GM18867 (cell line): ENCODE results near the gene DDX27.

Experiments used
- ATAC-seq: cut with Tn5 transposase; IDR thresholded peaks from one replicate; pipeline ENCODE4 v1.9.1; 2021; ENCODE audit warnings: mild to moderate bottlenecking, moderate library complexity; ENCODE audit not compliant: unreplicated experiment

DDX27 gene

DNA sequence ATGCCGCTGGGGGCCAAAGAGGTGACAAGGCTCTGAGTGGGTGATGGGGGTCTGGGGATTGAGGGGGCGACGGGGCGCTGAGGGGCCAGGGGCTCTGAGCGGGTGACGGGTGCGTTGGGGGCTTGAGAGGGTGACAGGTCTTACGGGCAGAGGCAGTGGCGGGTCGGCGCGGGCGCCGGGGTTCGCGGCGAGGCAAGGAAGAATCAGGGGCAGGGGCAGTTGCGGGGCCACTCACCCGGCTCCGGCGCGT lies 58.5 kb downstream of the DDX27 start:
- ATAC-seq: no peak

DNA sequence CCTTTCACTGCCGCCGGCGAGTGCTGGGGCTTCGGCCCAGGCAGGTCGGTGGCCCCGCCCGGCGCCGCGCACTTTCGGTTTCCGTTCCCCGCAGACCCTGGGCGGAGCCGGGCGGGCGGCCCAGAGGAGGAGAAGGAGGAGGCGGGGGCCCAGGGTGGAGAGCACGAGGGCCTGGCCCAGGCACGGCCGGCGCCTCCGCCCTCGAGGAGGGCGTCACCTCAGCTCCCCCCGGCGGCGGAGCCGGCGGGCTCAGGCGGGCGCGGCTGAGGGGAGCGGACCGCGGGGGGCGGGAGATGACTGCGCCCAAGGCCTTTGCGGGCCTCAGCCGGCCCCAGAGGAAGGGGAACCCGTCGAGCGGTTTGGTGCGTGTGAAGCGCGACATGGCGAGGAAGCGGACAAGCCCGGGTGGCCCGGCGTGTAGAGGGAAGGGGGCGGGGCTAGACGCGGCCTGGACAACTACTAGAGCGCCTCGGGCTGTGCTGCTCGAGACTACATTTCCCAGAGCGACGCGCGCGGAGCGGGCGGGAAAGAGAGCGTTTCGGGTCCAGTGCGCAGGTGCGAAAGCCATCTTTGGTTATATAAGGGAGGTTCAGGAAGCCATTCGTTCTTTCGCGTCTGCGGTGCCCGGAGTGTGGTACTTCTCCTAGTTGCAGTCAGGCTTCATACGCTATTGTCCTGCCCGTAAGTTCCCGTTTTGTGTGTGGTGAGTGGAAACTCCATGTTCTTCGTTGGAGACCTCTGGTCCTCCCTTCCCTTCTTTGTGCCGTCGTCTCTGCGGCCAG lies 59.0 kb downstream of the DDX27 start, which contains the start of gene ZNFX1:
Gene ZNFX1 (minus strand): TSS at position 22 of the 782 bp plus-strand sequence. CDS start 2,218 bp downstream, outside the sequence.
- ATAC-seq: peak; percentile 80

DNA sequence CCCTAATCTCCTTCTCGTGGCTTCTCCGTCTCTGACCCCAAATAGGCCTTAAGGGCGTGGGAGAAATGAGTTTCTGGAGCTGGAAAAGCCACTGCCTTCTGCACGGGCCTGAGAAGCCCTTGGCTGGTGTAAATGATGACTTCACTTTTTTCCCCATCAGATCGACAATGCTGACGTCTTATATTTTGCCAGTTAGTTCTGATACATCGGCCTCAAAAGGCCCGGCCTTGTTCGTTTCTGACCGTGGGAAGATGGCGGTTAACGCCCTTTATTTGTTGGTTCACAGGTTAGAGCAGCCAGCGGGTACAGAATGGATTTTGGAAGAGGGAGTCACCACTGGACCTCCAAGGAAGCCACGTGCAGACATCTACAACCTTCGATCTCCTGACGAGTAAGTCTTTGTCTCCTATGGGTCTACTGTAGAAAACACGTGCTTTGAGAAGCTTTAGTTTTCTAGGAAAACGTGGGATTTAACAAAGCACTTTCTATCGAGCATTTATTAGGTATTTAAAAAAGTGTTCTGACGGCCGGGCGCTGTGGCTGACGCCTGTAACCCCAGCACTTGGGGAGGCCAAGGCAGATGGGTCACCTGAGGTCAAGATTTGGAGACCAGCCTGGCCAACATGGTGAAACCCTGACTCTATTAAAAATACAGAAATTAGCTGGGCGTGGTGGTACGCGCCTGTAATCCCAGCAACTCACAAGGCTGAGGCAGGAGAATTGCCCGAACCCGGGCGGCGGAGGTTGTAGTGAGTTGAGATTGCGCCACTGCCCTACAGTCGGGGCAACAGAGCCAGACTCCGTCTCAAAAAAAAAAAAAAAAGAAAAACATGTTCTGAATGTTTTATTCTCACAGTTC lies 59.8 kb downstream of the DDX27 start:
- no peak for ATAC-seq

DNA sequence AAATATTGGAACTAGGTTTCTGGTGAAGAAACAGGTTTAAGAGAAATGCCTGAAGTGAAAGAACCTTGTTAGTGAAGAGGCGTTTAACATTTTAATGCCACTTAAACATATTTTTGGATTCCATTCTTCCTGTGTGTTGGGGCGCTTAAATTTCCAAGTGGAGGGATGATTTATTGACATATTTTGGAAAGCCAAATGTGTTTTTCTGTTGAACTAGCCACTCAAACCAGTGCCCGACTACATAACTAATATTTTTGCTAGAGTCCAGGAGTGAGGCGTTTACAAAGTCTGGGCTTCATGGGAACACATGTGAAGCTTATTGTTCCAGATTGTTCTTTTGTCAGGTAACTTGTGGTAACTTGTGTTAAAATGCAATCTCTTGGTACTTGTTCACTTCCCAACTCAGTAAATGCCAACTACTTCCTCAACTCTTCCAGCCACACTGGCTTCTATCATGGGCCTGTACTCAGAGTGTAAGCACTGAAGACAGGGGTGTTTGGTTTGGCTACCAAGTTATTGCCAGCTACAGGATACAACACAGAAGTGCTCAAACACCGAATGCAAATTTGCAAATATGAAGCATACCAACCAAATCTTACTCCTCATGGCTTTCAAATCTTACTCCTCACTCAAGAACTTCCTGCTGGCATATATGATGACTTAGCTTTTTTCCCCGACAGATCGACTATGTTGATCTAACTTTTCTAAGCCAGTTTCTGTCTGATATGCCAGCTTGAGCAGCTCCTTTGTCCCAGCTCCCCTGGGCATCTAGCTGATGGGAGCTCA lies 60.7 kb downstream of the DDX27 start:
- ATAC-seq: no peak

DNA sequence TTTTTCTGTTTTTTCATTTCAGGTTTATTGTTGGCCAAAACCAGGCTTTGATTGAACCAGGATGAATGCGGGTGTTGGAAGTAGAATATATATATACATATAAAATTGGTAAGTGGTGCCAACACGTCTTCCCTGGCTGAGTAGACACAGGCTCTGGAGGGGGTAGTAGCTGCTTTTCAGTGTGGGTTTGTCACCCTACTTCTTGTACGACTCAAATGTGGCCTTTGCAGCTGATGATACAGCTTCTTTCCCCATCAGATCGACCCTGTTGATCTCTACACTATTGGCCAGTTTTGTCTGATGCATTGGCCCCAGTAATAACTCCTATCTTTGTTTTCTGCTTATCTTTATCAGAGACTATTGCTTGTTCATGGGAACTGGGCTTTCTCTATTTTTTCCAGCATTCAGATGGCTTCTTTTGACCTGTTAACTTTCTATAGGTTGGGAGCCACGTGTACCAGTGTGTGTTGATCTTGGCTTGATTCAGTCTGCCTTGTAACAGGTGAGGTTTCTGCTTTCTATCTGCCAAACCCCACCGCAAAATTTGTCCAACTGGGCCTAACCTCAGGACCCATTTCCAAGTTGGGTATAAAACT lies 61.3 kb downstream of the DDX27 start:
- ATAC-seq: no peak

DNA sequence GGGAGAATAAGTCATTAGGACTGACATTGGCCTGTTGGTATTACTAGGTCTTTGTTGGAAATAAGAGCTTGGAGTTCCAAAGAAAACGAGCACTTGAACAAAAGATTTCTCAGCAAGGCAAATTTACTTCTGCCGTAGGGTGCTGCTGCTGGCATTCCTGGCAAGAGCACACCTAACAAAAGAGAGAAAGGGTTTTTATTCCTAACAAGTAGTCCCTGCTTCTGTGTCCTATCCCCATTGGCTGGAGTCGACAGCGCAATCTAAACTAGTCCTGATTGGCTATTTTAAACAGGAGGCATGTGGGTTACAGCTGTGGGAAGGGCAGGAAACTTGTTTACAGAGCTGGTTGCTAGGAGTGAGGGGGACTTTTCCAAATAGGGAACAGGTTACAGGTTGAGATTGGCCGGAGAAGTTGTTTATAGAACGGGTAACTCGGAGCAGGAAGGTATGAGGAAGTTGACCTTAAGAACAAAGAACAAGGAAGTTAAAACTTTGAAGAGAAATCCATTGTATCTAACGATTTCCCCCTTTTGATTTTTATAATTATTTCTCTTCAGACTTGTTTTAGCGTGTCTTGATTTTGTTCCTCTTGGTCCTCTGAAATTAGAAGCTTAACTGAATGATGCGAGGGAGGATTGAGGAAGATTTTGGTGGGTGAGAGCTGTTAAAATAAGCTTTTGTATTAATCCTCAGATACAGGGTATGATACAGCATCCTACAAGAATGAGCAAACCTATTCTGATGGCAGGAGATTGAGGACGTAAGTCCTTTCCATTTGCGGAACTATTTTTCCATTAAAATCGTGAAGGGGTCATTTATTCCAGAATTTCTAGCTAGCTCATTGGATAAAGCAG lies 62.1 kb downstream of the DDX27 start:
- ATAC-seq: no peak

DNA sequence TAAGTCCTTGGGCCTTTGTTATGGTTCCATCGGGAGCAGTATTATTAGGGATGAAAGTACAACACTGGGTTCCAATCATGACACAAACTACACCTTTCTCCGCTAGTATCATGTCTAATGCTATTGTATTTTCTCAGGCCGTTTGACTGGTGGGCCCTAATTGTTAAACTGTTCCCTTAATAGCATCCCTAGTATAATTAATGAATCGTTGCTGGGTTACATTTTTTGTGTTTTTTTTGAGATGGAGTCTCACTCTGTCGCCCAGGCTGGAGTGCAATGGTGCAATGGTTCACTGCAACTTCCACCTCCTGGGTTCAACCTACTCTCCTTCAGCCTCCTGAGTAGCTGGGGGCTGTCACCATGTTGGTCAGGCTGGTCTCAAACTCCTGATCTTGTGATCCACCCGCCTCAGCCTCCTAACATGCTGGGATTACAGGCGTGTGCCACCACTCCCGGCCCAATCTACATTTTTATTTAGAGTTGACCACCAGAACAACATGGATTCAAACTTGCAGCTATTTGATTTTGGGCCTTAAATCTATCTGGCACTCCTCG lies 62.8 kb downstream of the DDX27 start:
- no peak for ATAC-seq

DNA sequence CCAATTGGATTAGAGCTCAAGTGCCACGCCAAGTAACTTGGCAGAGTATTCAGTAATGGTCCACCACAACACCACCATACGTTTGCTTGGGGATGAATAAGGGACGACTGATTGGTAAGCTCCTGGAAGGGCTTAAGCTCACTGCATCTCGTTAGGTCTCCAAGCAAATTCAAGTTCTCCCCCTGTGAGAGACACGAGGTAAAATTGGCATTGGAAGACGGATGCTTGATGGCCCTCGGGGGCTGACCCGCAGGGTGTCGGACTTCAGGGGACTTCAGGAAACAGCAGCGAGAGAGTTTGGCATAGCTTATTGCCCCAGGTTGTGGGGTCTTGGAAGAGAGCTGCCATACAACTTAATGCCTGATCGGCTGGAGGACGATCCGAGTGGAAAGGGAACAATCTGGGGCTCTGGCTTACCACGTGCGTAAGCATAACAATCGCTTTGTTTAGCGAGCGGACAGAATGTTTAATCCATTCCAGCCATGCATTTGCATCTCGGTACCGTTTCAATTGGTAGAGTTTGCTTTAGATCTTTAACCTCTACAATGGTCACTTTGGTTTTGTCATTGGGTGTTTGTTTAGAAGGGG lies 63.5 kb downstream of the DDX27 start:
- ATAC-seq: no peak

DNA sequence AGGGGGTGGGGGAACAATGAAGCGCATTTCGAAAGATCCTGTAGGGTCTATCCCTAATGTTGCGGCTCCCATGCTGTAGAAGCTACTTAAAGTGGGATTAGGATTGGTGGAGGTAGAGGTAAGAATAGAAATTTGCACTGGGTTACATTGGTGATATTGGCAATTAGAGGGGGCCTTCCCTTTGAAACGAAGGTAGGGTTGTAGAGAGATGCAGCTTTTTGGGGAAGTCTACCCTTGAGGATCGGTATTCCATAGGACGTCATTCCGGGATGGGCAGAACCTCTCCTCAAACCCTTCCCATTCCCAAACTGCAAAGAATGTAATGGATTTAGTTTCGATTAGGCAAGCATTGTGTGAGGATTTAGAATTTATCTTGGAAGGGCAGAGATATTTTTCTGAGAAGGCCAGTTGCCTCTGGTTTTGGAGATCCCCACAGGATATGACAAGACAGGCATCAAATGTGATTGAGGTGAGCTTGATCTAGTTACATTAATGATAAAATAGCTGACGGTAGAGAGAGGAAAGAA lies 64.0 kb downstream of the DDX27 start:
- ATAC-seq: no peak

DNA sequence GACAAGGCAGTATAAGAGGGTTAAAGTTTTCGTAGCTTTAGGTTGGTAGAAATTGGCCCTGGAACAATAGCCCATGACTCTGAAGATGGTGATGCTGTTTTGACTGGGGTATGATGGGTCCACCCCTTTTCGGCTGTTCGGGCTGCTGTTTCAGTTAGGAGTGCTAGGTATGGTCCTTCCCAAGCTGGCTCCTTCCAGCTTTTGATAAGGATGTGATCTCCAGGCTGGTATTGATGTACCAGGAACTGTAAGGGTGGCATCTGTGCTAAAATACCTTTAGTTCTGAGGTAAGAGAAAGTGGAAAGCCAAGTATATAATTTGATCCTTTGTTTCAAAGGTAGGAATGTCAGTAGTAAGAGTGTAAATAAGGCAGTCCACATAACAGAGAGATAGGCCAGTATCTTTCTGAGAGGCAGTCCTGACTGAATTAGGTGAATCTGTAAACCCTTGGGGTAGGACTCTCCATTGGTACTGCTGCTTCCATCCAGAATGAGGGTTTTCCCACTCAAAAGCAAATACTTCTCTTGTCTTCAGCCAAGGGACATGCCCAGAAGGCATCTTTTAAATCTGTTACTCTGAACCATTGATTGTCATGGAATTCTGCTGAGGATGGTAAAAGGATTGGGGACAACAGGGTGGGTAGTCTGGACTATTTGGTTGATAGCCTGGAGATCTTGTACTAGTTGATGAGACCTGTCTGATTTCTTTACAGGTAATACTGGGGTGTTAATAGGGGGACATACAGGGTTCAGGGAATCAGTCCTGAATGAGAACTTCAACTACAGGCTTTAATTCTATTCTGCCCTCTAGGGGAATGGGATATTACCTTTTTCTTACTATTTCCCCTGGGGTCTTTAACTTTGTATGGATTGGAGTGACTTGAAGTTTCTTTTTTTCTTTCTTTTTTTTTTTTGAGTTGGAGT lies 64.7 kb downstream of the DDX27 start:
- ATAC-seq: no peak

DNA sequence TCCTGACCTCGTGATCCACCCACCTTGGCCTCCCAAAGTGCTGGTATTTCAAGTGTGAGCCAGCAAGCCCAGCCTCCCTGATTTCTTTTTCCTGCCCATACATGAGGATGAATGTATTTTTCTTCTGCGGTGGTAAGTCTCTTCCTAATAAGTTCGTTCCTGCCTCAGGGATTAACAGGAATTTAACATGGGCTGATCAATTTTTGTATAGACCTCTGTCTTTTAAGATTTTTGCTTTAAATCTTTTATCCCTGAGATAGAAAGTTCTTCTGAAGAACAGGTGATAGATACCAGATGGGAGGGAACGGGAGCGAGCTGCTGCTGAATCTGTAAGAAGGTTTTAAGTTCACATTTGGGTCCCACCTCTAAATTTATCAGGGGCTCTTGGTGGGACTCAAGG lies 65.6 kb downstream of the DDX27 start:
- ATAC-seq: no peak

DNA sequence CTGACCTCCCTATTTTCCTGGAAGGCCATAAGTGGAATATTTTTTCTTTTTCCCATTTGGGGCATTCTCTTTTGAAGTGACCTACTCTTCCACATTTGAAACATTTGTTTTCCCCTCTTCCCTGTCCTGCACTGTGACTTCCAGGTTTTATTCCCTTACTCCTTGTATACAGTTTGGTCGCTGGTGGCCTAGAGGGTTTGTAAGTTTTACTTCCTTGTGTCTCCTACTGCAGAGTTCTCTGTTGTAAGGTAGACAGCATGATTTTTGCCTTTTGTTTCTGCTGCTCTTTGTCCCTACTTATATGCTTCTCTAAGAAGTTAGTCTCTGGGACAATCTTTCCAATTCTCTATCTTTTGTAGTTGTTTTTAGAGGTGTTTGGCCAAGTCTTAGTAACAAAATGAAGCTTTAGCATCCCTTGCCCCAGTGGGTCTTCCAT lies 66.0 kb downstream of the DDX27 start:
- no peak for ATAC-seq

DNA sequence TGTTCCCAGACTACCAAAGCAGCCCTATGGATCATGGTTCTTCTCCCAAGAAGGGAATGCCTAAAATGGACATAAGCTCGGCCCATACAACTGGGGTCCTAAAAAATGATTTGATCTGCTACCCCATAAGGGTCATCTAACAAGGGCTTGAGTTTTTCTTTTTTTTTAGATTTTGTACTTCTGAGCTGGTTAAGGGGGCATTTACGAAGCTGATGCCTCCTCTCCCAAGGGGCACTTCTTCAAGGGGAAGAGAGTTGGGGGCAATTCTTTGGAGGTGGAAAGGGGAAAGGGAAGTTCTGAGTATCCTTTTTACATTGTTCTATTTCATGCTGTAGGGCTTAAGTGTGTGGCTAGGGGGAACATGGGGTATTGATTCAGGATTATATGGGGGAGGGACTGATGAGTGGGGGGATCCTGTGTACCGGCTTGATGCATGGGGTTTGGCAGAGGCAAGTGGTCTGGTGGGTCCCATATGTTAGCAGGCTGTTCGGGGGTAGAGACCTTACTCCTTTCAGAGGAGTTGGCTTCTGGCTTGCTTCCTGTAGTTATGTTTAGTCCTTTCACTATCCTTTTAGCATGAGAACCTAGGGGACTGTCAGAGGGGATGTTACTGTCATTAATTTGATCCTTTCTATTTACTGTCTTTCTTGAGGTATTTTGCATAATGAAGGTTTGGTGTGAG lies 66.7 kb downstream of the DDX27 start:
- ATAC-seq: no peak

DNA sequence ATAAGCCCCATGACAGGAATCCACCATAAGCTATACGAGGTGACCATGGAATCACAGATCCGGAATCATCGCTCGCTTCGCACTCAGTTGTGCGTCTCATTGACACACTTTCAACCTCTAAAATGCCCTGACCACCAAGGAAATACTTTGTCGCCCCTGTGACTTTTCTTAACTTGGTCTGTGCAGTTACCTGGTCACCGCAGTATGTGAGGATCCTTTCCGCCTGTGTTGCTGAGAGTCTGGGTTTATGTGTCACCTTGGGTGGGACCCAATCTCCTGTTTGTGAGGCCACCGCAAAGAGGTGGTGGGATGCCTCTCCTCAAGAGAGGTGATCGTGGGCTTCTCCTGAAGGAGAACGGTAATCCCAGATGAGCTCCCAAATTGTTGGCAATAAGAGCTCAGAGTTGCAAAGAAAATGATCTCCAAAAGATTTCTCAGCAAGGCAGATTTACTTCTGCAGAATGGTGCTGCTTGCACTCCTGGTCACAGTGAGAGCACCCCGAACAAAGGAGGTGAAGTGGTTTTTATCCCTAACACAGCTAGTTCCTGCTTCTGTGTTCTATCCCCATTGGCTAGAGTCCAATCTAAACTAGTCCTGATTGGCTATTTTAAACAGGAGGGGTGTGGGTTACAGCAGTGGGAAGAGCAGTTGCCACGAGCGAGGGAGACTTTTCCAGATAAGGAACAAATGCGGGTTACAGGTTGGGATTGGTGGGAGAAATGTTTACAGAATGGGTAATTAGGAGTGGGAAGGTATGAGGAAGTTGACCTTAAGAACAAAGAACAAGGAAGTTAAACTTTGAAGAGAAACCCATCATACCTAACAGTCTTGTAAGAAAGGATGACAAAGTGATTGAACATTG lies 67.7 kb downstream of the DDX27 start:
- ATAC-seq: no peak

DNA sequence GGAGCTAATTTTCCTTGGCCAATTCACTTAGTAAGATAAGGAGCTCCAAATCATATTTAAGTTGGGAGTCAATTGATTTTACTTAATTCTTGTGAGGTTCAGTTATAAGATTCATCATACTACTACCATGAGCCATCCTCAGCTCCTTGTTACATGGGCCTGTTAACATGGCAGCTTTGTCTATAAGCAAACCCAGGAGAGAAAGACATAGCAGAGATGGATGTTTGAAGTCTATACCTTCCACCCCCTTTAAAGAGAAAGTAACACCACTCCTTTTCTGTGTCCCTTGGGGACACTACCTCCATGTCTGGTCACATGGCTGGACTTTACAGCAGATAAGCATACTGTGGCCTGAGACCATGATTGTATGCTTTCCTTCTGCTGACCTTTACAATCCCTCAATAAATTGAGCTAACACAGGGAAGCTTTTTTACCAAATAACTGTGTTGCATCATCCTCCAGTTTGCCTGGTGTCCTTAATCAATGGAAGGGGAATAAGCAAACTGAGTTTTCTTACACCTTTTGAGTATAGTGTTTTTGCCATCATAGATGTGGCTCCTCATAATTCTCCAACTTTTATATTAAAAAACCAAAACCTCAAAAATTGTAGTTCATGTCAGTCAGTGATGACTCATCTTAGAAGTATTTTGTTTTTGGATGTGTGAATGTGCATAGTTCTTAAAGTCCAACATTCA lies 68.5 kb downstream of the DDX27 start:
- no peak for ATAC-seq

DNA sequence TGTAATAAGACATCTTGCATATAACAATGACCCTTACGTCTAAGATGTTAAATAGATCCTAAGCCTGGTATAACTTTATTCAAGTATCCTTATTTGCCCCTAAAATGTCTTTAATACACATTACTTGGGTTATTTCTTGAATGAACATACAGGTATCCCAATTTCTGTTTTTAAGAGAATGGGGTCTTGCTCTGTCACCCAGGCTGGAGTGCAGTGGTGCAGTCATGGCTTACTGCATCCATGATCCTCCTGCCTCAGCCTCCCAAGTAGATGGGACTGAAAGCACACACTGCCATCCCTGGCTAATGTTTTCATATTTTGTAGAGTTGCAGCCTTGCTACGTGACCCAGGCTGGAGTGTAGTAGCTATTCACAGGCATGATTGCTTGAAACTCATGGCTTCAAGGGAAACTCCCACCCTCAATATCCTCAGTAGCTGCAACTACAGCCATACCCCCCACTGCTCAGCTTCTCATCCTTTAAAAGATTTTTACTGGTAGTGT lies 69.1 kb downstream of the DDX27 start:
- ATAC-seq: no peak
